IPS-NIHi7 (cell line): ENCODE results near the gene MYO10.
"Not testable (repeated sequence)": the region's sequence is repeated elsewhere in the genome, so short reads cannot be mapped to it uniquely, and the experiment has no call there.

Experiments
- DNase-seq: peaks from one replicate; pipeline ENCODE4 v3.0.0; 2012; ENCODE audit warnings: mixed read lengths; ENCODE audit errors: extremely low spot score

The MYO10 gene

GRCh38 chr5:16863469-16863946, 72.6 kb downstream of the MYO10 start:
- no peak for DNase-seq

GRCh38 chr5:16862777-16863176, 73.3 kb downstream of the MYO10 start:
- no peak for DNase-seq

DNA sequence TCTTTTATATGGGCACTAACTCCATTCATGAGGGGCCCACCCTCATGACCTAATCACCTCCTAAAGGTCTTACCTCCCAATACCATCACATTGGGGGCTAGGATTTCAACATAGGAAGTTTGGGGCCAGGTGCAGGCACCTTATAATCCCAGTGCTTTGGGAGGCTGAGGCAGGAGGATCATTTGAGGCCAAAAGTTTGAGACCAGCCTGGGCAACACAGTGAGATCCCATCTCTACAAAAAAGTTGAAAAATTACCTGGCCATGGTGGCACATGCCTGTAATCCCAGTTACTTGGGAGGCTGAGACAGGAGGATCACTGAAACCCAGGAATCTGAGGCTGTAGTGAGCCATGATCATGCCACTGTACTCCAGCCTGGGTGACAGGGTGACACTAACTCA, 76.7 kb downstream of the MYO10 start:
- DNase-seq = no peak

GRCh38 chr5:16858151-16858550, 77.9 kb downstream of the MYO10 start:
- DNase-seq = no peak

- no peak for DNase-seq
These were observed 78.5 kb downstream of the MYO10 start for GRCh38 chr5:16857635-16858034.

DNA sequence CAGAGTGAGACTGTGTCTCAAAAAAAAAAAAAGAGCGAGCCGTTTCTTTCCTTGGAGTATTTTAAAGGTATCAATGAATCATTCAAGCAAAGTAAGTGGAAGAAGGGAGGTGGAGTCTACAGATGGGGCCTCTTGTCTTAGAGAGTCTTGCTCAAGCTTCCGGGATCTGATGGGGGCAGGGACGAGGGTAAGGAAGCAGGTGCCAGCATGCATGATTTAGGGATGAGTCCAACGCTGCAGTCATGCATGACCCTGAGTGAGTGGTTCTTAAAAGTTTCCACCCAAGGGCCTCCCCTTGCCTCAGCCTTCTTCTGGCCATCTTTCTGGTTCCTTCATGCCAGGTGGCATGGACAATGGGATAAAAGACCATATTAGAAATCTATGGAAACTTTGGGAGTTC, 79.6 kb downstream of the MYO10 start:
- DNase-seq = no peak

- DNase-seq = no peak
These were observed 80.2 kb downstream of the MYO10 start for GRCh38 chr5:16855898-16856297.

- DNase-seq = no peak
These were observed 80.6 kb downstream of the MYO10 start for GRCh38 chr5:16855485-16855884.

DNA sequence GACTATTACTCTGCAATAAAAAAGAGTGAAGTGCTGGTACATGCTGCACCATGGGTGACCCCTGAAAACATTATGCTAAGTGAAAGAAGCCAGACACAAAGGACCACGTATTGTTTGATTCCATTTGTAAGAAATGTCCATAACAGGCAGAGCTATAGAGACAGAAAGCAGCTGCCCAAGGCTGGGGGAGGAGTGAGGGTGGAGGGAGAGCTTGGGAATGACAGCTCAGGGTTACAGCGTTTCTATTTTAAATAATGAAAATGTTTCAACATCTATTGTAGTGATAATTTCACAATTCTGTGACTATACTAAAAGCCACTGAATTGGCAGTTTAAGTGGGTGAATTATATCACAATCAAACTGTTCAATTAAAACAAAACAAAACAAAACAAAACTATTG, 81.7 kb downstream of the MYO10 start:
- no peak for DNase-seq

GRCh38 chr5:16853518-16853917, 82.6 kb downstream of the MYO10 start:
- no peak for DNase-seq

- no peak for DNase-seq
These were observed 83.7 kb downstream of the MYO10 start for GRCh38 chr5:16852251-16853005.

- no peak for DNase-seq
These were observed 86.3 kb downstream of the MYO10 start for GRCh38 chr5:16849775-16850174.

- DNase-seq = no peak
These were observed 86.9 kb downstream of the MYO10 start for GRCh38 chr5:16849181-16849580.

GRCh38 chr5:16844952-16845351, 91.1 kb downstream of the MYO10 start:
- no peak for DNase-seq

DNA sequence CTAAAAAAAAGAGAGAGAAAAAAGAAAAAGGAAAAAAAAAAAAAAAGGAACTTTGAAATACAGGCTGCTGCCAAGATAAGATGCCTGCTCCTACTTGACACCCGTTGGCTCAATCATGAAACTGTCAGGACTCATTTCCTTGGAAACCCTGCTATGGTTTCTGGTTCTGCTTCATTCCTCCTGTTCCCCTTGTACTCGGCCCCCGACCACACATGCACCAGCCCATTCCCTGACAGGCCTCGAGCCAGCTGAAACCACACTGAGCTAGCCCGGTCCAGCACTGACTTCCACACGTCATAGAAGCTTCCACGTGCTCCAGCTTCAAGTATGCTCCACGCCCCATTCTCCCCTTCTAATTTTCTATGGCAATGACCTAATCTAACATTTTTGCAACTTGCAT, 93.2 kb downstream of the MYO10 start:
- no peak for DNase-seq

DNA sequence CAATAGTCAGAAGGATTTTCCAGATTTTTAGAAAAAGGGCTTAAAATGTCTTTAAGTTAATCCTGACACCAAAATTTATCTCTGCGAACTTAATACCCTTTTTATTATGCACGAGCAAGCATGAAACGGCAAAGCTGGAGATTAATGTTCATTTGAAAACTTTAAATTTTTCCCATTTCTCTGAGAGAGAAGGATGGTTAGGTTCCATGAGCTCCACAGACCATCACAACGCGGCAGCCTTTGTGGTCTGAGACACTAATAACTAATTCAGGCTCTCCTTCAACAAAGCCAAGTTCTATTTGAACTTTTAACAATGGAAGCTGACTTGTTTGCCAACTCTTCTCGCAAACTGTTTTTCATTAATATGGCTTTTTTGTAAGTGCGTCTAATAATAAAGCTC, 94.7 kb downstream of the MYO10 start:
- DNase-seq = no peak

- no peak for DNase-seq
These were observed 98.8 kb downstream of the MYO10 start for GRCh38 chr5:16837305-16837704.

DNA sequence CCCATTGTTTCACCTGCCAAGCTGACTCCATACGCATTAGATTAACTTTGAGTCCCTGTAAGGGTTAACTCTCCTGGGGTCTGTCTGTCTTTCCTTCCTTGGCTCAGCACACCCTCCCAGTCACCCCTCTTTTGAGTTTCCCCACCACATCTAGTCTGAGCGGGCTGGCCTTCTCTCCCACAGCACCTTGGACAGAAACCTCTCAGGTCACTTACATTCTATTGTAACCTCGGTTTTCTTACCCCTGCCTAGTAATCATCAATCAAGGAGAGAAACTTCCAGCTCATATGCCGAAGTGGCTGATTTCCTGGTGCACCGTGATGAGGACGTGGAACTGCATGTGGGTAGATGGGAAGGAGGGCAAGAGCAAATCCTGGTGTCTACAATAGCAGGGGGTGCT, 102.1 kb downstream of the MYO10 start:
- no peak for DNase-seq

DNA sequence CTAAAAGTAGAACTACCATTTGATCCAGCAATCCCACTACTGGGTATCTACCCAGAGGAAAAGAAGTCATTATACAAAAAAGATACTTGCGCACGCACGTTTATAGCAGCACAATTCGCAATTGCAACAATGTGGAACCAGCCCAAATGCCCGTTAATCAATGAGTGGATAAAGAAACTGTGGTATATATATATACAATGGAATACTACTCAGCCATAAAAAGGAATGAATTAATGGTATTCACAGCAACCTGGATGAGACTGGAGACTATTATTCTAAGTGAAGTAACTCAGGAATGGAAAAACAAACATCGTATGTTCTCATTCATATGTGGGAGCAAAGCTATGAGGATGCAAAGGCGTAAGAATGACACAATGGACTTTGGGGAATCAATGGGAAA, 104.8 kb downstream of the MYO10 start:
- DNase-seq = not testable (repeated sequence)

DNA sequence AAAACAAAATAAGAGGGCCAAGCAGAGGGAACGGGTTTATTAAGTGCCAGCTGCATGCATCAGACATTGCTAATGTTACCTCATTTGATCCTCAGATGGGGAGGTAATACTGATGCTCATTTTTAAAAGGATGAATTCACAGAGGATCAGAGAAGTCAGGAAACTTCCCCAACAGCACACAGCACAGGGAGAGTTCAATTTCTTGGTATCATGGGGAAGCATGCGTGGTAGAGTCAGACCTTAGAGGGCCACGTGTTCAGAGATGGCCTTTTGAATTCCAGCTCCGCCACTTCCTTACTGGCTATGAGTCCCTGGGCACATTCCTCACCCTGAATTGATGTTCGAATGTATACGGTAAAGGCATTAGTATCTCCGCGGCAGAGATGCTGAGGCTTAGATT, 108.3 kb downstream of the MYO10 start:
- no peak for DNase-seq

DNA sequence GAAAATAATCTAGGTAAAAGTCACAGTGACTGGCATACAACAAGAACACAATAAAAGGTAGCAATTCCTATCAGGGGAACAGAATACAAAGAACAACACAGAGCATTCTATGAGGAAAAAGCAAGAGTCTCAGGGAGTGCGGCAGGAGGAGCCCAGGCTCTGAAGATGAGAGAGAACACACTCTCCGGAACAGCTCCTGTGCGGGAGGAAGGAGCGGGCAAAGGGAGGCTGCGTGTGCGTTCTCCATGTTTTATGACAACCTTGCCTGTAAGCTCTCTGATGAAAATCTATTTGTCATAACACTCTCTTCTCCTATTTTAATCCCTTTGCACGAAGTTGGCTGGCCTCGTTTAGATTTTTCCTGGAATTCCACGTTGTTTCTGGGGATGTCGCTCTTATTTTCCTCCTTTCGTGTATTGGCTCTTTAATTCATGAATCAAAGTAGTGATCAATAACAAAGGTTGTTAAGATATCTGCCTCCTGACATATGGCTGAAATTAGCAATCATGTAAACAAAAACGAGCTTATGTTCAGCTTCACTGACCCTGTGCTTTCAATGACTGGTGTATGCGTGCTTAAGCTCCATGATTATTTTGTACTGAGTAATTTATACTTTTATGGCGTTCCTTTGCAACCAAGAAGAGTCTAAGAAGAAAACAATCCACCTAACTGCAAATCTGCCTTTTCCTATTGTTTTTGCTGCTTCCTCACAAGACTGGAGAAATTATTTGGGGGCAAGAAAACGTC, 109.5 kb downstream of the MYO10 start:
- no peak for DNase-seq

GRCh38 chr5:16819522-16820167, 116.4 kb downstream of the MYO10 start:
- DNase-seq = no peak

GRCh38 chr5:16815432-16815831, 120.7 kb downstream of the MYO10 start:
- no peak for DNase-seq
